Measurements from ENCODE around the gene PTGES2. TPM values are rescaled to one million over a fixed set of nuclear protein-coding genes. Genes with fewer than 3 reads are reported as not detected.
"Not testable (repeated sequence)": the region's sequence is repeated elsewhere in the genome, so short reads cannot be mapped to it uniquely, and the experiment has no call there.

The PTGES2 gene
- total RNA-seq, 1 experiment from 2014 or later = 122 TPM

- in situ Hi-C loops (cut with HindIII; ENCODE audit: low sequenced_read_pairs) = no loop called here
- no peak for DNase-seq (ENCODE audit: low spot score)
Observed at GRCh38 chr9:128142596-128142995, 15.1 kb upstream of the PTGES2 start.

- in situ Hi-C loops (cut with HindIII; ENCODE audit: low sequenced_read_pairs) = no loop called here
- DNase-seq (ENCODE audit: low spot score) = no peak
Observed at GRCh38 chr9:128142061-128142460, 14.5 kb upstream of the PTGES2 start.

- no peak for DNase-seq (ENCODE audit: low spot score)
- in situ Hi-C loops (cut with HindIII; ENCODE audit: low sequenced_read_pairs) = no loop called here
Observed at GRCh38 chr9:128141604-128142003, 14.1 kb upstream of the PTGES2 start.

GRCh38 chr9:128139621-128140020 lies 12.1 kb upstream of the PTGES2 start:
- in situ Hi-C loops (cut with HindIII; ENCODE audit: low sequenced_read_pairs) = no loop called here
- DNase-seq (ENCODE audit: low spot score) = no peak

- DNase-seq (ENCODE audit: low spot score) = no peak
- in situ Hi-C loops (cut with HindIII; ENCODE audit: low sequenced_read_pairs) = no loop called here
Observed at GRCh38 chr9:128138001-128138400, 10.5 kb upstream of the PTGES2 start.

- DNase-seq (ENCODE audit: low spot score) = no peak
- in situ Hi-C loops (cut with HindIII; ENCODE audit: low sequenced_read_pairs) = no loop called here
Observed at GRCh38 chr9:128136816-128137793, 9.6 kb upstream of the PTGES2 start.

- peak; percentile 24 for DNase-seq (ENCODE audit: low spot score)
- in situ Hi-C loops (cut with HindIII; ENCODE audit: low sequenced_read_pairs) = not testable (repeated sequence)
Observed at GRCh38 chr9:128135561-128135960, 8.0 kb upstream of the PTGES2 start.

- in situ Hi-C loops (cut with HindIII; ENCODE audit: low sequenced_read_pairs); DNase-seq (ENCODE audit: low spot score): not testable (repeated sequence)
Observed at GRCh38 chr9:128132139-128132538, 4.6 kb upstream of the PTGES2 start.

- DNase-seq (ENCODE audit: low spot score); in situ Hi-C loops (cut with HindIII; ENCODE audit: low sequenced_read_pairs): not testable (repeated sequence)
Observed at GRCh38 chr9:128131346-128131745, 3.8 kb upstream of the PTGES2 start.

- DNase-seq (ENCODE audit: low spot score); in situ Hi-C loops (cut with HindIII; ENCODE audit: low sequenced_read_pairs): not testable (repeated sequence)
Observed at GRCh38 chr9:128130651-128131050, 3.1 kb upstream of the PTGES2 start.

GRCh38 chr9:128129976-128130590 lies 2.6 kb upstream of the PTGES2 start:
- DNase-seq (ENCODE audit: low spot score); in situ Hi-C loops (cut with HindIII; ENCODE audit: low sequenced_read_pairs): not testable (repeated sequence)

- peak; percentile 37 for DNase-seq (ENCODE audit: low spot score)
- in situ Hi-C loops (cut with HindIII; ENCODE audit: low sequenced_read_pairs) = no loop called here
Observed at GRCh38 chr9:128128836-128129590, 1.5 kb upstream of the PTGES2 start.

- DNase-seq (ENCODE audit: low spot score) = peak; percentile 94
- in situ Hi-C loops (cut with HindIII; ENCODE audit: low sequenced_read_pairs) = no loop called here
Observed at GRCh38 chr9:128127990-128128835, 684 bp upstream of the PTGES2 start.

- DNase-seq (ENCODE audit: low spot score) = no peak
- in situ Hi-C loops (cut with HindIII; ENCODE audit: low sequenced_read_pairs) = no loop called here
Observed at GRCh38 chr9:128125580-128126354, 1.8 kb downstream of the PTGES2 start.

GRCh38 chr9:128124873-128125579 lies 2.5 kb downstream of the PTGES2 start:
- in situ Hi-C loops (cut with HindIII; ENCODE audit: low sequenced_read_pairs) = no loop called here

GRCh38 chr9:128124451-128124850 lies 3.1 kb downstream of the PTGES2 start:
- DNase-seq (ENCODE audit: low spot score) = no peak

More at GRCh38 chr9:128124873-128125579, 2.5 kb downstream of the PTGES2 start:
- peak; percentile 75 for DNase-seq (ENCODE audit: low spot score)

GRCh38 chr9:128123451-128124080 lies 4.0 kb downstream of the PTGES2 start:
- in situ Hi-C loops (cut with HindIII; ENCODE audit: low sequenced_read_pairs) = no loop called here
- DNase-seq (ENCODE audit: low spot score) = no peak

More at GRCh38 chr9:128124451-128124850, 3.1 kb downstream of the PTGES2 start:
- in situ Hi-C loops (cut with HindIII; ENCODE audit: low sequenced_read_pairs) = no loop called here

Data from G401 (cell line).